Astrocyte (in vitro differentiated cells and primary cell): ENCODE measurements around the gene ATP1A1. TPM values are rescaled to one million over a fixed set of nuclear protein-coding genes. Genes with fewer than 3 reads are reported as not detected.

ENCODE experiments used
- DNase-seq: peaks from one replicate; pipeline ENCODE4 v3.0.0-alpha.2; 2010; ENCODE audit warnings: low read depth
- FAIRE-seq: peaks from 2 replicates; lab custom pipeline; 2011; peaks lifted over from hg19 to GRCh38; lab: Jason Lieb, UNC
- H2AFZ ChIP-seq: 2 replicates; pipeline ENCODE4 v1.6.0; 2012; ENCODE audit warnings: low read depth, low read length, inconsistent platforms
- H3K27ac ChIP-seq: 2 replicates; pipeline ENCODE4 v1.5.1; 2011; ENCODE audit warnings: low read depth, low read length, inconsistent platforms
- H3K27me3 ChIP-seq: 2 replicates; pipeline ENCODE4 v1.6.0; 2011; ENCODE audit warnings: low read length, inconsistent platforms; ENCODE audit not compliant: insufficient read depth
- H3K36me3 ChIP-seq: 2 replicates; pipeline ENCODE4 v1.5.1; 2011; ENCODE audit warnings: low read length, inconsistent platforms; ENCODE audit not compliant: insufficient read depth
- H3K4me1 ChIP-seq: 2 replicates; pipeline ENCODE4 v1.5.1; 2011; ENCODE audit warnings: low read length, inconsistent platforms; ENCODE audit not compliant: insufficient read depth
- H3K4me2 ChIP-seq: 2 replicates; pipeline ENCODE4 v1.6.0; 2012; ENCODE audit warnings: low read length, inconsistent platforms
- H3K4me3 ChIP-seq: 2 replicates; pipeline ENCODE4 v1.5.1; 2011; ENCODE audit warnings: low read depth, mild to moderate bottlenecking, low read length, inconsistent platforms; ENCODE audit not compliant: insufficient read depth
- H3K79me2 ChIP-seq: 2 replicates; pipeline ENCODE4 v1.6.0; 2012; ENCODE audit warnings: mild to moderate bottlenecking, low read length, inconsistent platforms; ENCODE audit not compliant: insufficient read depth
- H3K9ac ChIP-seq: 2 replicates; pipeline ENCODE4 v1.6.0; 2012; ENCODE audit warnings: mild to moderate bottlenecking, low read length, inconsistent platforms
- H3K9me3 ChIP-seq: 2 replicates; pipeline ENCODE4 v1.5.1; 2012; ENCODE audit warnings: low read depth, mild to moderate bottlenecking, low read length, inconsistent platforms; ENCODE audit not compliant: insufficient read depth
- H4K20me1 ChIP-seq: 2 replicates; pipeline ENCODE4 v1.6.0; 2012; ENCODE audit warnings: low read length, inconsistent platforms; ENCODE audit not compliant: insufficient read depth
- H3K27ac Mint-ChIP-seq: one replicate; pipeline ENCODE4 v1.8.0; 2021; ENCODE audit warnings: mild to moderate bottlenecking, mixed read lengths; ENCODE audit not compliant: unreplicated experiment
- H3K27me3 Mint-ChIP-seq: one replicate; pipeline ENCODE4 v1.8.0; 2021; ENCODE audit warnings: low read depth, mixed read lengths; ENCODE audit not compliant: unreplicated experiment
- H3K36me3 Mint-ChIP-seq: one replicate; pipeline ENCODE4 v1.8.0; 2021; ENCODE audit warnings: low read depth, mixed read lengths; ENCODE audit not compliant: unreplicated experiment
- H3K4me1 Mint-ChIP-seq: one replicate; pipeline ENCODE4 v1.8.0; 2021; ENCODE audit warnings: low read depth, mixed read lengths; ENCODE audit not compliant: unreplicated experiment
- H3K4me3 Mint-ChIP-seq: one replicate; pipeline ENCODE4 v1.8.0; 2021; ENCODE audit warnings: mild to moderate bottlenecking, moderate library complexity, mixed read lengths; ENCODE audit not compliant: unreplicated experiment
- H3K9me3 Mint-ChIP-seq: one replicate; pipeline ENCODE4 v1.8.0; 2021; ENCODE audit warnings: mild to moderate bottlenecking, mixed read lengths; ENCODE audit not compliant: unreplicated experiment
- EZH2 ChIP-seq: IDR thresholded peaks from 2 replicates; pipeline ENCODE4 v1.6.1; 2012; ENCODE audit warnings: mild to moderate bottlenecking, low read length, inconsistent platforms; ENCODE audit not compliant: insufficient read depth
- total RNA-seq: library from RNA; stranded (reverse); gene quantifications from 2 replicates; pipeline ENCODE4 v1.2.1, GENCODE V29; 2021
- TF ChIP-seq, protein P1 (sequence below): IDR thresholded peaks from 2 replicates; pipeline ENCODE4 v1.5.1; 2011; ENCODE audit warnings: low read depth, mild to moderate bottlenecking, inconsistent platforms, low read length, moderate library complexity; ENCODE audit not compliant: insufficient read depth

ATP1A1 gene
- total RNA-seq, 1 donor from 2014 or later = 317 TPM

DNA sequence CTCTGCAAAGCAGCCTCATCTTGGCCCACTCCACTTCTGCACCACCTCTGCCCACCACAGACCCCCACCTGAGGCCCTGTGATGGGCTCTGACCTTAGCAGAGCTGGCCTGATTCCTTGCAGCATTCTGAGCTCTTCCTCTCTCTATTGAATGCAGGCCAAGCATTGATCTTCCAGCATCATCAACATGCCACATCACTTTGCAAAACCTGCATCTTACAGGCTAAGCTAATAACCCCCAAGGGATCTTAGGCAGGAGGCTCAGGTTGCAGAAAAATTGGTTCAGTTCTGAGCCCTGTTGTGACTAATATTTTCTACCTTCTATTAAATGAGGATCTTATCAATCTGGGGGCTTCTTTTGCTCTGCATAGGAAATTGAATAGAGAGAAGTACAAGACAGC, 78.7 kb downstream of the ATP1A1 start:
- Mint-ChIP-seq H3K4me1 (peaks cover 18% of the 10 kb centered on the region), H3K4me3 (no peak overlapping the region), H3K36me3 (no peaks in the 10 kb centered on the region), H3K27ac (no peak overlapping the region), H3K9me3 (no peaks in the 10 kb centered on the region), H3K27me3 (peaks cover 12% of the 10 kb centered on the region)
- H3K36me3 ChIP-seq = no peaks in the 10 kb centered on the region
- H3K4me2 ChIP-seq = no peak overlapping the region
- no peaks in the 10 kb centered on the region for H3K4me1 ChIP-seq
- TF ChIP-seq, protein P1, sequence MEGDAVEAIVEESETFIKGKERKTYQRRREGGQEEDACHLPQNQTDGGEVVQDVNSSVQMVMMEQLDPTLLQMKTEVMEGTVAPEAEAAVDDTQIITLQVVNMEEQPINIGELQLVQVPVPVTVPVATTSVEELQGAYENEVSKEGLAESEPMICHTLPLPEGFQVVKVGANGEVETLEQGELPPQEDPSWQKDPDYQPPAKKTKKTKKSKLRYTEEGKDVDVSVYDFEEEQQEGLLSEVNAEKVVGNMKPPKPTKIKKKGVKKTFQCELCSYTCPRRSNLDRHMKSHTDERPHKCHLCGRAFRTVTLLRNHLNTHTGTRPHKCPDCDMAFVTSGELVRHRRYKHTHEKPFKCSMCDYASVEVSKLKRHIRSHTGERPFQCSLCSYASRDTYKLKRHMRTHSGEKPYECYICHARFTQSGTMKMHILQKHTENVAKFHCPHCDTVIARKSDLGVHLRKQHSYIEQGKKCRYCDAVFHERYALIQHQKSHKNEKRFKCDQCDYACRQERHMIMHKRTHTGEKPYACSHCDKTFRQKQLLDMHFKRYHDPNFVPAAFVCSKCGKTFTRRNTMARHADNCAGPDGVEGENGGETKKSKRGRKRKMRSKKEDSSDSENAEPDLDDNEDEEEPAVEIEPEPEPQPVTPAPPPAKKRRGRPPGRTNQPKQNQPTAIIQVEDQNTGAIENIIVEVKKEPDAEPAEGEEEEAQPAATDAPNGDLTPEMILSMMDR = no peak
- TF ChIP-seq EZH2 = no peak
- H2AFZ ChIP-seq = no peak overlapping the region
- FAIRE-seq (no peak), DNase-seq (no peak)
- no peak overlapping the region for H3K9ac ChIP-seq
- no peaks in the 10 kb centered on the region for H3K79me2 ChIP-seq
- no peak overlapping the region for H3K27ac ChIP-seq
- no peak overlapping the region for H3K4me3 ChIP-seq
- H3K27me3 ChIP-seq = peaks cover 5% of the 10 kb centered on the region
- no peaks in the 10 kb centered on the region for H3K9me3 ChIP-seq
- no peaks in the 10 kb centered on the region for H4K20me1 ChIP-seq

DNA sequence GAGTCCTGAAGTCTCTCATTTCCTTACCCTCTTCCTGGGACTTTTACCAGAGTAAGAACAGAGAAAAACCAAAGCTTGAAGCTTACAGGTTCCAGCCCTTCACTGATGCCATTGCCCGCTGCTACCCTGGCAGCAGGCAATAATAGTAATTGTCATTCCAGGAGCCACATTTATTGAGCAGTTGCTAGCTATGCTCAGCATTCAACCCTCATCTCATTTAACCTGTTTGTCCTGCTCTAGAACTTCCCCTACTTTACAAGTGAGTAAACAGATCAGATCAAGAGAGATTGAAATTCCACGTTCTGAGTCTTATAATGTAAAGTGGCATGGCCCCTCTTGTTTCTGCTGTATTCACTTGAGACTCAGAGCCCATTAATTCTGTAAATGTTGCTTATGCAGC, 80.4 kb downstream of the ATP1A1 start:
- Histone ChIP-seq H3K4me3 (no peak overlapping the region), H3K27ac (no peak overlapping the region), H3K9me3 (no peaks in the 10 kb centered on the region), H2AFZ (no peak overlapping the region), H3K4me2 (no peak overlapping the region), H3K9ac (no peak overlapping the region), H3K79me2 (no peaks in the 10 kb centered on the region), H3K36me3 (no peaks in the 10 kb centered on the region), H3K27me3 (peaks cover 5% of the 10 kb centered on the region), H3K4me1 (no peaks in the 10 kb centered on the region), H4K20me1 (no peaks in the 10 kb centered on the region)
- DNase-seq (no peak), FAIRE-seq (no peak)
- no peak overlapping the region for H3K4me3 Mint-ChIP-seq
- H3K27me3 Mint-ChIP-seq = peaks cover 12% of the 10 kb centered on the region
- peaks cover 18% of the 10 kb centered on the region for H3K4me1 Mint-ChIP-seq
- no peak overlapping the region for H3K27ac Mint-ChIP-seq
- H3K9me3 Mint-ChIP-seq = no peaks in the 10 kb centered on the region
- TF ChIP-seq, protein P1 = no peak
- H3K36me3 Mint-ChIP-seq = no peaks in the 10 kb centered on the region

DNA sequence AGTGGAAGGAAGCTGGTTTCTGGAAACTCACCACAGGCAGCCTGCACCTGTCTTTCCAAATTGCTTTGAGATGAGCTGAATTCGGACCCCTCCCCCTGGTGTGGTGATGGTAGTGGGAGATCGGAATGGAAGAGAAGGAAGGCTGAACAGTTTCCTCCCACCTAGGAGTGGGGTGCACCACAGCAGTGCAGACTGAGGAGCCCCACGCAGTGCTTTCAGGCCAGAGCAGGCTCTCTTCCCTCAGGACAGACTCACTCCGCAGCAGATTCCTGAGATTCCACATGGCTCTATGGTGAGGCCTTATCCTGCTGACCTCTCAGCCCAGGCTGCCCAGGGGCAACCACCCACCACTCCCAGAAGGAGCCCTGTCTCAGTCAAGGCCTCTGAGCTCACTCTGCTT, 80.9 kb downstream of the ATP1A1 start:
- H3K4me2 ChIP-seq = no peak overlapping the region
- no peaks in the 10 kb centered on the region for H3K9me3 Mint-ChIP-seq
- H3K36me3 Mint-ChIP-seq = no peaks in the 10 kb centered on the region
- peaks cover 12% of the 10 kb centered on the region for H3K27me3 Mint-ChIP-seq
- peaks cover 7% of the 10 kb centered on the region for H3K27me3 ChIP-seq
- no peak overlapping the region for H3K4me3 Mint-ChIP-seq
- H2AFZ ChIP-seq = no peak overlapping the region
- no peak for FAIRE-seq
- H3K9me3 ChIP-seq = no peaks in the 10 kb centered on the region
- no peak overlapping the region for H3K9ac ChIP-seq
- no peak for DNase-seq
- H3K4me1 Mint-ChIP-seq = peaks cover 16% of the 10 kb centered on the region
- peak overlapping the region; percentile 13 for H3K27ac Mint-ChIP-seq
- no peak for TF ChIP-seq EZH2
- H3K36me3 ChIP-seq = no peaks in the 10 kb centered on the region
- no peaks in the 10 kb centered on the region for H4K20me1 ChIP-seq
- no peak overlapping the region for H3K27ac ChIP-seq
- H3K79me2 ChIP-seq = no peaks in the 10 kb centered on the region
- H3K4me1 ChIP-seq = no peaks in the 10 kb centered on the region
- no peak overlapping the region for H3K4me3 ChIP-seq

Other genes starting within 250 kb of the ATP1A1 start
- gene CD58, start 197.8 kb downstream of the ATP1A1 start, total RNA-seq = 13.0 and 13.7 TPM in 2 replicates